Stimulated activated CD8-positive, alpha-beta memory T cell treated with anti-CD3 and anti-CD28 coated beads, Interleukin-15, amount 100 ng/mL, for 24 hours (primary cell): ENCODE measurements around the gene TP53AIP1.

ENCODE experiments used
- DNase-seq: peaks from one replicate; pipeline ENCODE4 v3.0.0-alpha.2; 2020; ENCODE audit warnings: low read depth

TP53AIP1 gene

GRCh38 chr11:128942272-128942612, 429 bp downstream of the TP53AIP1 start:
- DNase-seq, result no peak

- DNase-seq, result no peak
Measured at GRCh38 chr11:128941573-128942271, 949 bp downstream of the TP53AIP1 start.

- DNase-seq, result no peak
Measured at GRCh38 chr11:128941110-128941509, 1.6 kb downstream of the TP53AIP1 start.

GRCh38 chr11:128940603-128941002, 2.1 kb downstream of the TP53AIP1 start:
- DNase-seq, result no peak

- no peak for DNase-seq
Measured at GRCh38 chr11:128940156-128940555, 2.5 kb downstream of the TP53AIP1 start.

- DNase-seq, result no peak
Measured at GRCh38 chr11:128939591-128939990, 3.1 kb downstream of the TP53AIP1 start.

GRCh38 chr11:128938156-128938885, 4.3 kb downstream of the TP53AIP1 start:
- no peak for DNase-seq

- DNase-seq, result no peak
Measured at GRCh38 chr11:128937480-128937879, 5.2 kb downstream of the TP53AIP1 start.

- DNase-seq, result no peak
Measured at GRCh38 chr11:128936606-128937251, 5.9 kb downstream of the TP53AIP1 start.

- DNase-seq, result no peak
Measured at GRCh38 chr11:128934926-128935325, 7.7 kb downstream of the TP53AIP1 start.

GRCh38 chr11:128934351-128934750, 8.3 kb downstream of the TP53AIP1 start:
- DNase-seq, result no peak

GRCh38 chr11:128933481-128934178, 9.0 kb downstream of the TP53AIP1 start:
- DNase-seq, result no peak

- no peak for DNase-seq
Measured at GRCh38 chr11:128931668-128932067, 11.0 kb downstream of the TP53AIP1 start.

- no peak for DNase-seq
Measured at GRCh38 chr11:128931066-128931465, 11.6 kb downstream of the TP53AIP1 start.

- no peak for DNase-seq
Measured at GRCh38 chr11:128929991-128930390, 12.7 kb downstream of the TP53AIP1 start.

GRCh38 chr11:128929468-128929867, 13.2 kb downstream of the TP53AIP1 start:
- no peak for DNase-seq

GRCh38 chr11:128928400-128928799, 14.3 kb downstream of the TP53AIP1 start:
- no peak for DNase-seq

- no peak for DNase-seq
Measured at GRCh38 chr11:128927683-128928336, 14.9 kb downstream of the TP53AIP1 start.

- DNase-seq, result no peak
Measured at GRCh38 chr11:128927108-128927461, 15.6 kb downstream of the TP53AIP1 start.

- DNase-seq, result no peak
Measured at GRCh38 chr11:128926437-128927107, 16.1 kb downstream of the TP53AIP1 start.

- DNase-seq, result no peak
Measured at GRCh38 chr11:128926000-128926399, 16.7 kb downstream of the TP53AIP1 start.

GRCh38 chr11:128925250-128925600, 17.4 kb downstream of the TP53AIP1 start:
- DNase-seq, result no peak
